MM.1S (cell line): ENCODE results near the gene UTS2B.

Experiments used
- EZH2 ChIP-seq: fragments of 300-600 bp; sonication (generic); optimal IDR thresholded peaks from 2 replicates; pipeline ENCODE3; 2017; ENCODE audit warnings: low read depth, mild to moderate bottlenecking, antibody characterized with exemption, low read length, mixed read lengths
- EZH2phosphoT487 ChIP-seq: fragments of 300-600 bp; sonication (generic); IDR thresholded peaks from 2 replicates; pipeline ENCODE4 v1.6.1; 2018; ENCODE audit warnings: antibody characterized with exemption, low read length
- TF ChIP-seq, protein P1 (sequence below): fragments of 300-600 bp; sonication (generic); IDR thresholded peaks from 2 replicates; pipeline ENCODE4 v1.5.1; 2016; ENCODE audit warnings: antibody characterized with exemption, low read length, mixed read lengths

DNA sequence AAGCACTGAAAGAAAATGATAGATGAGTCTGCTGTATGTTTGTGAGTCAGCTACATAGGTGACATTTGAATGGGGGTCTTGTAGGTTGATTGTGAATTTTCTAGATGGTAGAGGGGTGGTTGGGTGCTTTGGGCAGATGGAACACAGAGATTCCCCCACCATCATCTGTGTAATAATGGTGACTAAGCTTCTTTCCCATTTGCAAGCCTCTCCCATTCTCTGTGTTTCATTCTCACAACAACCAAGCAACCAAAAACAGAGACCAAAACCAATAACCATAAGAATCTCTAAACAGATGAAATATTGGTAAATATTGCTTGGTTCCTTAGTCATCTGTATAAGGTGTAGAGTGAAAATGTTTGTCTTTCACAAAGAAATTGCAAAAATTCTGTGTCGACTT lies 17.8 kb upstream of the UTS2B start:
- TF ChIP-seq, protein P1, sequence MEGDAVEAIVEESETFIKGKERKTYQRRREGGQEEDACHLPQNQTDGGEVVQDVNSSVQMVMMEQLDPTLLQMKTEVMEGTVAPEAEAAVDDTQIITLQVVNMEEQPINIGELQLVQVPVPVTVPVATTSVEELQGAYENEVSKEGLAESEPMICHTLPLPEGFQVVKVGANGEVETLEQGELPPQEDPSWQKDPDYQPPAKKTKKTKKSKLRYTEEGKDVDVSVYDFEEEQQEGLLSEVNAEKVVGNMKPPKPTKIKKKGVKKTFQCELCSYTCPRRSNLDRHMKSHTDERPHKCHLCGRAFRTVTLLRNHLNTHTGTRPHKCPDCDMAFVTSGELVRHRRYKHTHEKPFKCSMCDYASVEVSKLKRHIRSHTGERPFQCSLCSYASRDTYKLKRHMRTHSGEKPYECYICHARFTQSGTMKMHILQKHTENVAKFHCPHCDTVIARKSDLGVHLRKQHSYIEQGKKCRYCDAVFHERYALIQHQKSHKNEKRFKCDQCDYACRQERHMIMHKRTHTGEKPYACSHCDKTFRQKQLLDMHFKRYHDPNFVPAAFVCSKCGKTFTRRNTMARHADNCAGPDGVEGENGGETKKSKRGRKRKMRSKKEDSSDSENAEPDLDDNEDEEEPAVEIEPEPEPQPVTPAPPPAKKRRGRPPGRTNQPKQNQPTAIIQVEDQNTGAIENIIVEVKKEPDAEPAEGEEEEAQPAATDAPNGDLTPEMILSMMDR = no peak
- no peak for TF ChIP-seq EZH2phosphoT487
- TF ChIP-seq EZH2 = no peak
